Right lobe of liver (tissue), 6 donors: Measurements from ENCODE around the gene MXD3. TPM values are rescaled to one million over a fixed set of nuclear protein-coding genes. Genes with fewer than 3 reads are reported as not detected.
A peak's percentile ranks its signal among the peaks of the same experiment; 100 is the strongest.

ENCODE experiments used
- ATAC-seq, 4 donors: fragments of 200-7000 bp; cut with Tn5 transposase; one replicate each; pipeline ENCODE4 v1.9.1; 2020; ENCODE audit warnings: mild to moderate bottlenecking in 4 of 4, moderate library complexity in 4 of 4
- DNase-seq, 3 donors: peaks; one replicate each; pipeline ENCODE4 v3.0.0-alpha.2; 2020
- H3K27ac ChIP-seq, 3 donors: fragments of 200-600 bp; one replicate each; pipeline ENCODE4 v1.8.0; 2022
- H3K27me3 ChIP-seq, 2 donors: fragments of 200-600 bp; one replicate each; pipeline ENCODE4 v1.8.0; 2022
- H3K36me3 ChIP-seq, 4 donors: fragments of 200-600 bp; sonication (generic) in 1 of 4; one replicate each; pipeline versions ENCODE4 v1.5.1 to v1.8.0; 2017 to 2022; ENCODE audit warnings: control low read depth in 1 of 4
- H3K4me1 ChIP-seq, 4 donors: fragments of 200-600 bp; sonication (generic) in 1 of 4; one replicate each; pipeline versions ENCODE4 v1.5.1 to v1.8.0; 2017 to 2022; ENCODE audit warnings: control low read depth in 1 of 4
- H3K4me3 ChIP-seq, 3 donors: fragments of 200-600 bp; one replicate each; pipeline ENCODE4 v1.8.0; 2022
- H3K9me3 ChIP-seq, 4 donors: fragments of 200-600 bp; sonication (generic) in 1 of 4; one replicate each; pipeline versions ENCODE4 v1.5.1 to v1.8.0; 2017 to 2022; ENCODE audit warnings: control low read depth in 1 of 4
- POLR2A ChIP-seq: fragments of 450-650 bp; IDR thresholded peaks from one replicate; pipeline ENCODE4 v1.6.1; 2017; ENCODE audit warnings: antibody characterized with exemption, mild to moderate bottlenecking
- WGBS: methylation state at CpG from one replicate; pipeline ENCODE4 v1.1.6; 2018; ENCODE audit warnings: low coverage, low lambda C conversion rate; ENCODE audit not compliant: insufficient coverage; ENCODE audit errors: missing lambda C conversion rate; 5-methylcytosine and 5-hydroxymethylcytosine counted together
- intact Hi-C, 2 donors: fragments of 100-400 bp; cut with DNase I; formaldehyde crosslinking; loops; one replicate each; pipeline versions ENCODE4 v1.11.2 to v1.14.1; 2022
- total RNA-seq, 6 experiments: library from RNA; depleted of rRNA in 2 of 6; stranded (reverse); fragments of >200 nt in 2 of 6; fragmentation: NEBNext Ultra II Directional in 3 of 6; extraction: Animal tissue kit (Norgen Biotek cat#: 25700) in 3 of 6; gene quantifications; one replicate each; pipeline versions ENCODE4 v1.1.0 to v1.2.4, GENCODE V29; 2016 to 2023
- TF ChIP-seq, protein P1 (sequence below), 4 donors: fragments of 200-600 bp in 3 of 4; fragments of 450-650 bp in 1 of 4; IDR thresholded peaks; one replicate each; pipeline versions ENCODE4 v1.5.1 to v1.8.0; 2016 to 2022; ENCODE audit warnings: antibody characterized with exemption in 4 of 4, mild to moderate bottlenecking in 2 of 4
- donor health status: DM: no; HTN: yes; CAD: no.
- donor health status: DM: no; HTN: no; CAD: no.
- donor health status: DM: no; HTN: no; CAD: no.
- donor health status: DM: no; HTN: yes; CAD: no.
- donor health status: DM: no; HTN: yes; CAD: no.

Gene MXD3
- total RNA-seq, 6 experiments from 2014 or later, result 2.2 to 6.2 (median 4.9) TPM

DNA sequence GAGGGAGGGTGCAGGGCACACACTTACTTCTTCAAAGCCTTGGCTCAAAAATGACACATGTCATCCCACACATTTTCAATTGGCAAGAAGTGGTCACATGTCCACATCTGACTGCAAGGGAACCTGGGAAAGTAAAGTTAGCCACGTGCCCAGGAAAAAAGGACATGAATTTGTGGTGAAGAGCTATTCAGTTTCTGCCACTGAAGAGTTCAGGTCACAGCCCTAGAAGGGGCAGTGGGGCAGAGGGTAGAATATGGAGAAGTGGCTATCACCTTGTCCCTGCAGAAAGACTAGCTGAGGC is 44.1 kb upstream of the MXD3 start:
- H3K27me3 ChIP-seq, result no peaks in the 10 kb centered on the region
- no peak overlapping the region for H3K4me3 ChIP-seq
- no peak for DNase-seq
- TF ChIP-seq POLR2A, result no peak
- TF ChIP-seq, protein P1, sequence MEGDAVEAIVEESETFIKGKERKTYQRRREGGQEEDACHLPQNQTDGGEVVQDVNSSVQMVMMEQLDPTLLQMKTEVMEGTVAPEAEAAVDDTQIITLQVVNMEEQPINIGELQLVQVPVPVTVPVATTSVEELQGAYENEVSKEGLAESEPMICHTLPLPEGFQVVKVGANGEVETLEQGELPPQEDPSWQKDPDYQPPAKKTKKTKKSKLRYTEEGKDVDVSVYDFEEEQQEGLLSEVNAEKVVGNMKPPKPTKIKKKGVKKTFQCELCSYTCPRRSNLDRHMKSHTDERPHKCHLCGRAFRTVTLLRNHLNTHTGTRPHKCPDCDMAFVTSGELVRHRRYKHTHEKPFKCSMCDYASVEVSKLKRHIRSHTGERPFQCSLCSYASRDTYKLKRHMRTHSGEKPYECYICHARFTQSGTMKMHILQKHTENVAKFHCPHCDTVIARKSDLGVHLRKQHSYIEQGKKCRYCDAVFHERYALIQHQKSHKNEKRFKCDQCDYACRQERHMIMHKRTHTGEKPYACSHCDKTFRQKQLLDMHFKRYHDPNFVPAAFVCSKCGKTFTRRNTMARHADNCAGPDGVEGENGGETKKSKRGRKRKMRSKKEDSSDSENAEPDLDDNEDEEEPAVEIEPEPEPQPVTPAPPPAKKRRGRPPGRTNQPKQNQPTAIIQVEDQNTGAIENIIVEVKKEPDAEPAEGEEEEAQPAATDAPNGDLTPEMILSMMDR (IDR thresholded peaks at IDR 0.05), result no peak
- H3K9me3 ChIP-seq, result no peaks in the 10 kb centered on the region
- H3K27ac ChIP-seq, result peak overlapping the region in 2 of 3 donors; percentile 89 to 94
- 0% methylated on average over 1 of the region's 1 CpG for WGBS
- H3K36me3 ChIP-seq, result no peaks in the 10 kb centered on the region
- peaks cover 0 to 68% (median 21%) of the 10 kb centered on the region in 4 donors for H3K4me1 ChIP-seq
- intact Hi-C loops, result no loop called here
- no peak for ATAC-seq

DNA sequence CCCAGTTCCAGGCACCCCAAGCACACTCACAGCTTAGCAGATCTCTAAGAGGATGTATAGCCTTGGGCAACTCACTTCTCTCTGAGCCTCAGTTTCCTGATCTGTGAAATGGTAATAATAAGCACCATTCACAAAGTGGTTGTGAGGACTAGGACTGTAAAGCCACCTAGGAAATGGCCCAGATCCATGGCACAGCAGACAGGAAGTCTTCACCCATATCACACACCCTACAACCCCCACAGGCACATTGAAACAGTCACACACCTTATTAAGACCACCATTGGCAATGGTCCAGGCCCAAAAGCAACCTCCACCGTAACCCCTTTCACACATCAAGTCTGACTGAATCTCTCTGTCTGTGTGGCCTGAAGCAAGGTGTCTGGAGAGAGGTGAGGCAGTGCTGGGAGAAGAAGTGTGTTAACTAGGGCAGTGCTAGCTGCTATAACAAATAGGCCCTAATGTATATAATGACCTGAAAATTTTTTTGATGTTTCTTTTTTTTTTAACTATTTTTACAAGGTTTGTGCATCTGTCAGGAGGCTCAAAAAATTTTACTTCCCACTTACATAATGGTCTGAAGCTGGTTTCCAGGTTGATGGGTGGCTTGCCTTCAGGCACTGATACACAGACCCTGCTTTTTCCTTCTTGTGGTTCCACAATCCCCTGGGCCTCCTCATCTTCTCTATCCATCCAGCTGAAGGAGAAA is 43.6 kb upstream of the MXD3 start:
- Histone ChIP-seq H3K4me1 (peaks cover 0 to 73% (median 23%) of the 10 kb centered on the region in 4 donors), H3K27me3 (no peaks in the 10 kb centered on the region), H3K4me3 (peak overlapping the region in 2 of 3 donors; percentile 8 to 14), H3K36me3 (no peaks in the 10 kb centered on the region), H3K9me3 (no peaks in the 10 kb centered on the region), H3K27ac (peak overlapping the region; percentile 71 to 94 (median 89))
- intact Hi-C loops, result no loop called here
- WGBS, result 100% methylated on average over 1 of the region's 1 CpG
- ATAC-seq (no peak), DNase-seq (peak in 1 of 3 donors; percentile 5)
- TF ChIP-seq POLR2A, result no peak
- TF ChIP-seq, protein P1 (IDR thresholded peaks at IDR 0.05), result no peak

DNA sequence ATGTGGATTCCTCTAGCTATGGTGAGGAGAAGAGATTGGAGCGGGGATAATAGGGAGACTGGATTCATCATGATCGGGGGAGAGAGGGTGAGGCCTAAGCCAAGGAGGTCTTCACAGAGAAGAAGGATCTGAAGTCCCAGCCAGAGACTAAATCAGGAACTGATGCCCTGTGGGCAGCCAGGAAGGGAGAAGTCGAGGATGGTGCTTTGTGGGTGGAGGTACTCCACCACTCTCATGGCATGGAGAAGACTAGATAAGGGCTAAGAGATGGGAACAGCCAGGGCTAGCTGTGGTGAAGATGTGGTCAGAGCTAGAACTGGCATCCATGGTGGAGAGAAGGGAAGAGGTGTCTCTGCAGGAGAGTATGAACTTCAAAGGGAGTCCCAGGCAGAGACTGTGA is 43.0 kb upstream of the MXD3 start:
- H3K27ac ChIP-seq, result peak overlapping the region; percentile 71 to 94 (median 89)
- peak overlapping the region in 2 of 3 donors; percentile 8 to 14 for H3K4me3 ChIP-seq
- H3K27me3 ChIP-seq, result no peaks in the 10 kb centered on the region
- TF ChIP-seq, protein P1 (IDR thresholded peaks at IDR 0.05), result no peak
- TF ChIP-seq POLR2A, result no peak
- no peak for ATAC-seq
- peak in 2 of 3 donors; percentile 14 to 21 for DNase-seq
- peaks cover 0 to 1% (median 0%) of the 10 kb centered on the region in 4 donors for H3K36me3 ChIP-seq
- intact Hi-C loops, result no loop called here
- WGBS, result 77% methylated on average over 3 of the region's 3 CpGs
- H3K9me3 ChIP-seq, result no peaks in the 10 kb centered on the region
- H3K4me1 ChIP-seq, result peaks cover 0 to 74% (median 23%) of the 10 kb centered on the region in 4 donors

DNA sequence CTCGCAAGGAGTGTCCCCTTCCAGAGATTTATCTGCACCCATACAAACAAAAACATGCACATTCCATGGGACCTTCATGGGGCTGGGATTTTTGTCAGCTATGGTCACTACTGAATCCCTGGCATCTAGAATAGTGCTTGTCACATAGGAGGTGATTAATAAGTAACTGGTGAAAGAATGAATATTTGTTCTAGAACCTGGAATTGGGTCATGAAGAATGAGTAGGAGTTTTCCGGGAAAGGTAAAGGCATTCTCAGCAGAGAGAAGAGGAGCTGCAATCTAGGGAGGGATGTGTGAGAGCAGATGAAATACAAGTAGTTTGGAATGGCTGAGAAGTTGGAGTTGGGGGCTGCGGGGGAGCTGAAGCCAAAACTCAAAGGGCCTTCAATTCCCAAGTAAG is 42.6 kb upstream of the MXD3 start:
- H3K36me3 ChIP-seq, result peaks cover 0 to 3% (median 0%) of the 10 kb centered on the region in 4 donors
- H3K9me3 ChIP-seq, result no peaks in the 10 kb centered on the region
- 46% methylated on average over 3 of the region's 3 CpGs for WGBS
- H3K27me3 ChIP-seq, result no peaks in the 10 kb centered on the region
- DNase-seq (peak in 1 of 3 donors; percentile 14), ATAC-seq (peak; percentile 12 to 51 (median 30))
- H3K4me3 ChIP-seq, result peak overlapping the region in 2 of 3 donors; percentile 8 to 14
- intact Hi-C loops, result no loop called here
- H3K27ac ChIP-seq, result peak overlapping the region; percentile 71 to 94 (median 89)
- TF ChIP-seq POLR2A, result peak; percentile 71
- TF ChIP-seq, protein P1 (IDR thresholded peaks at IDR 0.05), result no peak
- peaks cover 0 to 74% (median 23%) of the 10 kb centered on the region in 4 donors for H3K4me1 ChIP-seq
